NCI-H460 (cell line): ENCODE data around the gene PDE6A. TPM values are rescaled to one million over a fixed set of nuclear protein-coding genes. Genes with fewer than 3 reads are reported as not detected.

Source experiments
- DNase-seq: peaks from one replicate; pipeline ENCODE4 v3.0.0-alpha.2; 2016; ENCODE audit warnings: low read depth; ENCODE audit errors: extremely low read depth
- total RNA-seq: library from RNA; depleted of rRNA; stranded (reverse); fragments of >200 nt; shearing (Covaris generic); gene quantifications from 2 replicates; pipeline ENCODE4 v1.2.3, GENCODE V29; 2014

The PDE6A gene
- total RNA-seq, 1 experiment from 2014 or later: 0.02 TPM

- DNase-seq: no peak
These were observed 13.6 kb downstream of the PDE6A start for GRCh38 chr5:149930749-149931574.

- no peak for DNase-seq
These were observed 14.4 kb downstream of the PDE6A start for GRCh38 chr5:149930043-149930748.

GRCh38 chr5:149924486-149924885 is 20.1 kb downstream of the PDE6A start:
- DNase-seq: no peak

- no peak for DNase-seq
These were observed 21.6 kb downstream of the PDE6A start for GRCh38 chr5:149922950-149923349.

- no peak for DNase-seq
These were observed 23.0 kb downstream of the PDE6A start for GRCh38 chr5:149921597-149921996.

GRCh38 chr5:149917073-149917676 is 27.4 kb downstream of the PDE6A start:
- DNase-seq: no peak

GRCh38 chr5:149916334-149917072 is 28.1 kb downstream of the PDE6A start:
- no peak for DNase-seq

- no peak for DNase-seq
These were observed 29.0 kb downstream of the PDE6A start for GRCh38 chr5:149915392-149916260.

GRCh38 chr5:149913436-149914419 is 30.9 kb downstream of the PDE6A start:
- no peak for DNase-seq

- no peak for DNase-seq
These were observed 32.2 kb downstream of the PDE6A start for GRCh38 chr5:149912226-149912871.

GRCh38 chr5:149911031-149911430 is 33.6 kb downstream of the PDE6A start:
- DNase-seq: no peak

- DNase-seq: no peak
These were observed 36.8 kb downstream of the PDE6A start for GRCh38 chr5:149907828-149908227.

- no peak for DNase-seq
These were observed 39.6 kb downstream of the PDE6A start for GRCh38 chr5:149904977-149905376.

GRCh38 chr5:149904293-149904886 is 40.2 kb downstream of the PDE6A start:
- DNase-seq: no peak

GRCh38 chr5:149903404-149903803 is 41.2 kb downstream of the PDE6A start:
- no peak for DNase-seq

- no peak for DNase-seq
These were observed 42.4 kb downstream of the PDE6A start for GRCh38 chr5:149902177-149902576.

GRCh38 chr5:149901511-149901910 is 43.1 kb downstream of the PDE6A start:
- DNase-seq: no peak

GRCh38 chr5:149900390-149900789 is 44.2 kb downstream of the PDE6A start:
- DNase-seq: no peak
